IMR-90 (cell line): Measurements from ENCODE around the gene NUP43. TPM values are rescaled to one million over a fixed set of nuclear protein-coding genes. Genes with fewer than 3 reads are reported as not detected.
"Not testable (repeated sequence)": the region's sequence is repeated elsewhere in the genome, so short reads cannot be mapped to it uniquely, and the experiment has no call there.

ENCODE experiments used
- ATAC-seq: fragments of 200-7000 bp; cut with Tn5 transposase; 2 replicates; pipeline ENCODE4 v1.9.1; 2020; ENCODE audit warnings: low read depth, mild to moderate bottlenecking, moderate library complexity
- BruUV-seq: library from RNA; stranded (reverse); fragments of 400-500 nt; replicated peaks from 2 replicates; lab custom pipeline; 2021; lab: Mats Ljungman, UMichigan
- CTCF ChIA-PET: fragments of 300-600 bp; formaldehyde crosslinking; extraction: SDS; loops from one replicate; lab custom pipeline; 2021; ENCODE audit warnings: antibody characterized with exemption; lab: Yijun Ruan, JAX
- POLR2A ChIA-PET: fragments of 300-600 bp; sonication (Branson Sonifier 250); formaldehyde crosslinking; loops from one replicate; lab custom pipeline; 2022; ENCODE audit warnings: antibody characterized with exemption; ENCODE audit not compliant: unreplicated experiment; lab: Charles Lee
- DNase-seq: peaks from one replicate; pipeline ENCODE4 v3.0.0; 2013
- H2AFZ ChIP-seq: replicated peaks from 2 replicates; pipeline ENCODE3; 2013; ENCODE audit warnings: low read length, mild to moderate bottlenecking; ENCODE audit not compliant: poor library complexity
- H2AK5ac ChIP-seq: 2 replicates; pipeline ENCODE4 v1.6.1; 2013; ENCODE audit warnings: low read depth, low read length, inconsistent platforms
- H2AK9ac ChIP-seq: replicated peaks from 2 replicates; pipeline ENCODE3; 2013; ENCODE audit warnings: mild to moderate bottlenecking, low read depth, low read length, moderate library complexity; ENCODE audit not compliant: poor library complexity
- H2BK120ac ChIP-seq: 2 replicates; pipeline ENCODE4 v1.6.1; 2013; ENCODE audit warnings: low read depth, low read length, inconsistent platforms
- H2BK15ac ChIP-seq: 3 replicates; pipeline ENCODE4 v1.6.1; 2013; ENCODE audit warnings: low read depth, low read length, inconsistent platforms
- H2BK20ac ChIP-seq: 2 replicates; pipeline ENCODE4 v1.6.1; 2013; ENCODE audit warnings: low read depth, mild to moderate bottlenecking, inconsistent platforms, low read length, moderate library complexity
- H2BK5ac ChIP-seq: 2 replicates; pipeline ENCODE4 v1.6.1; 2013; ENCODE audit warnings: mild to moderate bottlenecking, low read depth, low read length, inconsistent platforms; ENCODE audit not compliant: poor library complexity, severe bottlenecking
- H3K14ac ChIP-seq: replicated peaks from 2 replicates; pipeline ENCODE4 v1.6.1; 2013; ENCODE audit warnings: low read depth, low read length, inconsistent platforms
- H3K18ac ChIP-seq: 2 replicates; pipeline ENCODE4 v1.6.1; 2013; ENCODE audit warnings: low read depth, low read length, control low read depth
- H3K23ac ChIP-seq: 2 replicates; pipeline ENCODE4 v1.6.1; 2013; ENCODE audit warnings: low read depth, low read length, inconsistent platforms
- H3K27ac ChIP-seq: 2 replicates; pipeline ENCODE4 v1.5.1; 2013; ENCODE audit warnings: mild to moderate bottlenecking, control low read depth, low read length; ENCODE audit not compliant: insufficient read depth
- H3K27me3 ChIP-seq: 2 replicates; pipeline ENCODE4 v1.6.1; 2013; ENCODE audit warnings: low read length; ENCODE audit not compliant: control insufficient read depth, insufficient read depth
- H3K36me3 ChIP-seq: 2 replicates; pipeline ENCODE4 v1.6.1; 2013; ENCODE audit warnings: low read length, mixed read lengths; ENCODE audit not compliant: control insufficient read depth, insufficient read depth
- H3K4ac ChIP-seq: 2 replicates; pipeline ENCODE4 v1.6.1; 2013; ENCODE audit warnings: low read depth, low read length, inconsistent platforms
- H3K4me1 ChIP-seq: 2 replicates; pipeline ENCODE4 v1.6.1; 2013; ENCODE audit warnings: low read length, mixed read lengths; ENCODE audit not compliant: control insufficient read depth, insufficient read depth
- H3K4me2 ChIP-seq: 2 replicates; pipeline ENCODE4 v1.6.1; 2013; ENCODE audit warnings: low read depth, mild to moderate bottlenecking, control low read depth, low read length, moderate library complexity
- H3K4me3 ChIP-seq: 2 replicates; pipeline ENCODE4 v1.5.1; 2013; ENCODE audit warnings: low read depth, mild to moderate bottlenecking, control low read depth, low read length, moderate library complexity; ENCODE audit not compliant: insufficient read depth
- H3K56ac ChIP-seq: 2 replicates; pipeline ENCODE4 v1.6.1; 2013; ENCODE audit warnings: low read length, inconsistent platforms; ENCODE audit not compliant: insufficient read depth; ENCODE audit errors: extremely low read depth
- H3K79me1 ChIP-seq, 2 experiments: 2 replicates each; pipeline ENCODE4 v1.6.1; 2013; ENCODE audit warnings: low read length in 2 of 2, inconsistent platforms in 1 of 2, low read depth in 1 of 2
- H3K9ac ChIP-seq: 2 replicates; pipeline ENCODE4 v1.6.1; 2013; ENCODE audit warnings: low read depth, low read length, control low read depth
- H3K9me1 ChIP-seq: 2 replicates; pipeline ENCODE4 v1.6.1; 2013; ENCODE audit warnings: low read length, inconsistent platforms; ENCODE audit not compliant: insufficient read depth
- H3K9me3 ChIP-seq: 2 replicates; pipeline ENCODE4 v1.6.1; 2013; ENCODE audit warnings: low read length; ENCODE audit not compliant: control insufficient read depth, insufficient read depth
- H4K20me1 ChIP-seq: 2 replicates; pipeline ENCODE4 v1.6.1; 2013; ENCODE audit warnings: low read length, inconsistent platforms; ENCODE audit not compliant: insufficient read depth
- H4K5ac ChIP-seq: 2 replicates; pipeline ENCODE4 v1.6.1; 2013; ENCODE audit warnings: mild to moderate bottlenecking, low read depth, low read length, control low read depth
- H4K8ac ChIP-seq, 2 experiments: 2 replicates each; pipeline ENCODE4 v1.6.1; 2013; ENCODE audit warnings: low read depth in 2 of 2, low read length in 2 of 2, control low read depth in 1 of 2, inconsistent platforms in 1 of 2
- H4K91ac ChIP-seq: 2 replicates; pipeline ENCODE4 v1.6.1; 2013; ENCODE audit warnings: low read depth, low read length, inconsistent platforms; ENCODE audit not compliant: insufficient read depth
- WGBS, 2 experiments: methylation state at CpG; one replicate each; pipeline versions ENCODE4 v1.1.5 to v1.1.7; 2013; ENCODE audit warnings: missing lambda C conversion rate in 2 of 2; ENCODE audit not compliant: insufficient read length in 1 of 2; ENCODE audit errors: extremely low coverage in 2 of 2; 5-methylcytosine and 5-hydroxymethylcytosine counted together
- dilution Hi-C: fragments of 300-500 bp; cut with HindIII; formaldehyde crosslinking; loops from one replicate; pipeline ENCODE4 v1.14.3; 2018; ENCODE audit warnings: low sequenced_read_pairs; ENCODE audit not compliant: unreplicated experiment
- in situ Hi-C: fragments of 300-500 bp; cut with MboI; formaldehyde crosslinking; loops from 3 replicates; pipeline ENCODE4 v1.14.3; 2019; ENCODE audit warnings: low sequenced_read_pairs, inconsistent platforms, mixed read lengths
- intact Hi-C: fragments of 100-400 bp; cut with micrococcal nuclease; formaldehyde crosslinking; loops from 2 replicates; pipeline ENCODE4 v1.10.0; 2022
- polyA plus RNA-seq, 3 experiments: library from polyadenylated mRNA; depleted of rRNA; stranded (reverse); fragments of >200 nt; gene quantifications; 2 replicates each; pipeline ENCODE4 v1.2.3, GENCODE V29; 2012; ENCODE audit warnings: low replicate concordance in 1 of 3
- total RNA-seq: library from RNA; depleted of rRNA; stranded (reverse); fragments of >200 nt; gene quantifications from 2 replicates; pipeline ENCODE4 v1.2.3, GENCODE V29; 2012

The NUP43 gene
- total and polyA plus RNA-seq, 2 of the 4 experiments (the other 2 are of a cell fraction), result 14.2 to 40.5 TPM

GRCh38 chr6:149681845-149682244, 64.5 kb downstream of the NUP43 start:
- H3K4me2 ChIP-seq, BruUV-seq, H3K9me3 ChIP-seq, dilution Hi-C loops, H3K4me3 ChIP-seq, H4K91ac ChIP-seq, H2AK9ac ChIP-seq, intact Hi-C loops, H3K4ac ChIP-seq, H3K14ac ChIP-seq, DNase-seq, H4K5ac ChIP-seq, H2AFZ ChIP-seq, H2BK15ac ChIP-seq, H3K56ac ChIP-seq, ATAC-seq, H3K23ac ChIP-seq, CTCF ChIA-PET, H3K9ac ChIP-seq, H3K18ac ChIP-seq, H2BK120ac ChIP-seq, in situ Hi-C loops, H2AK5ac ChIP-seq, H2BK5ac ChIP-seq, H3K27ac ChIP-seq, H2BK20ac ChIP-seq, H3K27me3 ChIP-seq, POLR2A ChIA-PET, H4K8ac ChIP-seq, H3K4me1 ChIP-seq, H3K9me1 ChIP-seq: not testable (repeated sequence)
- H3K79me1 ChIP-seq, result peaks cover 19 to 41% of the 10 kb centered on the region in 2 experiments
- peaks cover 26% of the 10 kb centered on the region for H3K36me3 ChIP-seq
- 100% methylated on average over 3 of the region's 14 CpGs; no CpG with 5 or more reads in 1 of the 2 experiments for WGBS, 2 experiments
- H4K20me1 ChIP-seq, result peaks cover 22% of the 10 kb centered on the region
